ENCODE measurements around the gene NECTIN3.

NECTIN3 gene

DNA sequence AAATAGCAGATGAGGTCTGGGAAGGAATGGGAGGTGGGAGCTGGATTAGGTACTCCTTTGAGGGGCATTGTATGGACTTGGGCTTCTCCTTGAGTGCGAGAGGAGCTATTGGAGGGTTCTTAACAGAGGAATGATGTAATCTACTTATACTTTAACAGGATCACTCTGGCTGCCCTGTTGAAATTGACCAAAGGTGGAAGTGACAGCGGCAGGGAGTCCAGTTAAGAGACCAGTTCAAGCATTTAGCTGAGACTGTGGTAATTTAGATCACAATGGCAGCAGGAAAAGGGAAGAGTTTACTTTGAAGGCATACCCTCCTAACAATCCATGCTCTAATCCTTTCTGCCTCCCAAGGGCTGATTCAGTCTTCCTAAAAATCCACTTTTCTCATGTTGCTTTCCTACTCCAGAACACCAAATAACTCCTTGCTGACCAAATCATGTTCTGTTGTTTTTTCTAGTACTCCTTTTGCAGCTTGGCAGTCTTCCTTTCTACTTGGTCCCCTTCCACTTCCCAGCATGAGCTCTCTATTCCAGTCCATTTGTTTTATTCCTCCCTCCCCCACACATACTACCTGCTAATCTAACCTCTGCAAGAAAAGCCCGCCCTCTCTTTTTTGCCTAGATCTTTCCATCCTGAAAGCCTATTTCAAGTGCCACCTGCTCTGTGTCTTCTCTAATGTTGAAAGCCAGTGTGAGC, 139.4 kb downstream of the NECTIN3 start:
- DNase-seq, result no peak

DNA sequence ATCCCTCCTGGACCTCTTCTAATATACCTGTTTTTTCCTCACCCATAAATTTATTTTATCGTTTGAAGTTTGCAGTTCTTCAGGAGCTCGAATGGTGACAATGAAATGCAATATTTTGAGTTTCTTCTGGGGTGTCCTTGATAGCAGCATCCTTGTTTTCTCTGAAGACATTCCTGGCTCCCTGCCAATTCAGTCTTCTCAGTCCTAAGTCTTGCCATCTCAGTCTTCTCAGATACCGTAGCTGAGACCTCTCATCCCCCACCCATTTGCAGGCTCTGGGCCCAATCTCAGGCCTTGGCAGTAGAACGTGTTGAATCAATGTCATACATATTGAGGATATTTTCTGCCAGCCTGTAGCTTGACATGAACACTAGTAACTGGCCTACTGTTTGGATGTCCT, 140.9 kb downstream of the NECTIN3 start:
- DNase-seq, result no peak

DNA sequence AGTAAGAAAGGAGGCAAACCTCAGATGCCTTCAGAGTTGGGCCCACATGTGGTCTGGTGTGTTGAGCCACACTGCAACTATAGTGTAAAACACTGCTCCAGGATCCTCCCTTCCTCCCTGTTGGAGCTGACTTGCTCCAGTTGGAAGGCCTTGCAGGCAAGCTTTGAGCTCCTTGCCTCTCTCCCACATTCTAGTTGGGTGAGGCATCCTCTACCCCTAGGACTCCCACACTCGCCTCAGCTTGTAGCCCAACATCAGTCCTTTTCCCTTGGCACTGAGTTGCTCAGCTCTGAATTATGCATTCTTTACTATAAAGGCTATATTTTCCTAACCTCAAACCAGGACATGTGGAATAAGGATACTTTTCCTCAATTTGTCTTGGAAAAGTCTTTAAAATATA, 143.9 kb downstream of the NECTIN3 start:
- no peak for DNase-seq

DNA sequence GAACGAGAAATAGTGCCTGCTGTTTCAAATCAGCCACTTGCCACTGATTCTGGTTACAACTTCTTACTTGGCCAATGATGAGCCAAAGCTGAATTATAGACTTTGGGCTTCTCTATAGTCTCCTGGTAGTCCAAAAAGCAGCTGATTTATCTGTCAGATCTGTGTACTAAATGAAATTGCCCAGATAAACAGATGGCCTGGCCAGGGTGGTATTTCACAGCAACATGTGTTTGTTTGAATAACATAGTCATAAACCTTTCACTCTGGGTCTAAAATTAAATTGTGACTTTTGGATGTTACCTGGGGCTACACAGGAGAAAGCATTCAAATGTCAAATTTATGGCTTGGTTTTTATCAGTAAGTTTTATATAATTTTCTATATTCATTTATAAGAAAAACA, 147.0 kb downstream of the NECTIN3 start:
- DNase-seq, result no peak

DNA sequence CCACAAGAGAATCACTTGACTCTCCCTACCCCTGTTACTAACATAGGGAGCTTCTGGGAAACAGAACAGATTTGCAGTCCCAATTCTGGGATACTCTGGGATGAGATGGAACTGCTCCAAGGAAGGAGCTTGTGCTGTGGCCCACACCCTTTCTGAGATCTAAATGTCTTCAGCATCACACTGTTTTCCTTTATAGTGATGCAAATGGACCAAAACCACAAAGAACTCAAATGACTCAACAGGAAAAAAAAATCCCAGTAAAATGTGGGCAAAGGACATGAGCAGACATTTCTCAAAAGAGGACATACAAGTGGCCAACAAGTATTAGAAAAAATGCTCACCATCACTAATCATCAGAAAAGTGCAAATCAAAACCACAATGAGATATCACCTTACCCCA, 155.6 kb downstream of the NECTIN3 start:
- no peak for DNase-seq

DNA sequence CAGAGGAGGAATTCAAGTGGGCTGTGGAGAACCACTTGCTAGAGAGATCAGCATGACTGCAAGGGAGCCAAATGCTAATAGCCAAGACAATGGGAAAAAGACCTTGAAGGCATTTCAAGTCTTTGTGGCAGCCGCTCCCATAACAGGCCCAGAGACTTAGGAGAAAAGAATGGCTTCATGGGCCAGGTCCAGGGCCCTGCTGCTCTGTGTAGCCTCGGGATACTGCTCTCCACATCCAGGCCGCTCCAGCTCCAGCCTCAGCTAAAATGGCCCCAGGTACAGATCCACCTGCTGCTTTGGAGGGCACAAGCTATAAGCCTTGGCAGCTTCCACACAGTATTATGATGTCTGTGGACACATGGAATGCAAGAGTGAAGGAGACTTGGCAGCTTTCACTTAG, 157.7 kb downstream of the NECTIN3 start:
- no peak for DNase-seq

DNA sequence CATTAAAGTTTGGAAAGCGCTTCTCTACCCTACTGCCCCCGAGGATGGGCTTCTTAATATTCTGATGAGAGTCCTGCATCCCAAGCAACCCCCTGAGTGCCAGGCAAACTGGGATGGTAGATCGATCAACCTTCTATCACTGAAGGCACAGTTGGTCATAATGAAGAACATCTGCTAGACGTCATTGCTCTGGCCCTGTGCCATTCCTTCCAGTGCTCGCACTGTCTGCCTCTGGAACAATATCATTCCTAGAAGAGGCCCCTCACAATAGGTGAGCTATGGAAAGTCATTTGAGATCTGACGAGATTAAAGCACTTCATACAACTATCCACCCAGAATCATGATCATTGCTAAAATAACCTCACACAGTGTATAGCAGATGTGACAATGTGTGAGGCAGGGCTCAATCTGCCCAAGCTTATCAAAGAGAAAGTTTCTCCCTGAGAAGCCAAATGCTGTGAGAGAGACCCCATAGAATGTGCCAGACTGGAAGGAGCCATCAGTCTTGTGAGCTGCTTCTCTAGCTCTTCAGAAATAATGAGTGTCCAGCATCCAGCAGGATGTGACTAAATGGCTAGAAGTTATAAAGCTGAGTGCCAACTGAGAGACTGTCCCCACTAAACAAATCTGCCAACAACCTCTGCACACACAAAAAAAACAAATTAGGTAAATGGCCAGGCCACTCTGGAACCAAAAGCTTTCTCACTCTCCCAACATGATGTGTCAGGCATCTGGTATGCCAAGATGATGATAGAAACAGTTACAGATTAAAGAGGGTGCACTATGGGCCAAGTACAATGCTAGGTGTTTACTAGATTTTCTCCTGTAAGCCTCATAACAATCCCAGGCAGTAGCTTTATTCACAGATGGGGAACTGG, 165.5 kb downstream of the NECTIN3 start:
- no peak for DNase-seq

DNA sequence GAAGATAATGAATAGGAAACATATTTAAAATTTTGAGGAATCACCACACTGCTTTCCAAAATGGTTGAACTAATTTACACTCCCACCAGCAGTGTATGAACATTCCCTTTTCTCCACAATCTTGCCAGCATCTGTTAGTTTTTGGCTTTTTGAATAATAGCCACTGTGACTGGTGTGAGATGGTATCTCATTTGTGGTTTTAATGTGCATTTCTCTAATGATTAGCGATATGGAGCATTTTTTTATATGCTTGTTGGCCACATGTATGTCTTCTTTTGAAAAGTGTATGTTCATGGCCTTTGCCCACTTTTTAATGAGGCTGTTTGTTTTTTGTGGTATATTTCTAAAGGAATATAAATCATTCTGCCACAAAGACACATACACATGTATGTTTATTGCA, 166.3 kb downstream of the NECTIN3 start:
- no peak for DNase-seq

DNA sequence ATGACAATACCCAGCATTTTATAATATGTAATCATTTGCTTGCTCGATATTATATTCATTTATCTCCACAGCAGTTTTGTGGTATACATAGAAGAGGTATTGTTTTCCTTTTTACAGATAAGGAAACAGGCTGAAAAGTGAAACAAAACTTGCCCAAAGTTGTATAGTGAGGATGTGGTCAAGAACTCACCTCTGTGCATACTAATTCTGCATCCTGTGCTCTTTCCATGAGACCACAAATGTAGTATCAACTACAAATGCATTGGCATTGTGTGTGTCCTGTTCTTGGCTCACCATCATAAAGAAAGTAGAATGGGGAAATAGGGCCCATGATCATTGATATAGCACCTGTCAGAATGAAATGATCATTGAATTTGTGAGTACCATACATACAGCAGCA, 167.3 kb downstream of the NECTIN3 start:
- DNase-seq, result no peak

DNA sequence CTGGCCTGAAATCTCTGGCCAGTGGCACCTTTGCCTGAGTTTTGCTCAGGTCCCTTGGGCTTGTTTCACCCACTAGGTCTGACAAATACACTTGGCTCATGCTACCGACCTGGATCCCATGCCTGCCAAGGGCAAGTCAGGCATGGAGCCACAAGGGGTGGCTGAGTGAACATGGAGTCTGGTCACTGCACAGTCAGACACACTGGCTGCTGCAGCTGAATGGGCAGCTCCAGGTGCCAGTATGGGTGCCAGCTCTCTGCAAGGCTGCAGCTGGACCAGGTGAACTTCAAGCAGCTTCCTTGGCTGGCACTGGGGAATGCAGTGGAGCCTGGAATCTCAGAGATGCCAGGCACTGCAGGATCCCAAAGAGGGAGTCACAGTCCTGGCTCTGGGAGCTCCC, 170.3 kb downstream of the NECTIN3 start:
- DNase-seq, result no peak
